HL-60 (cell line): ENCODE data around the gene NT5C3A.

Experiments
- CTCF ChIP-seq: IDR thresholded peaks from one replicate; pipeline ENCODE4 v1.5.1; 2011; ENCODE audit warnings: low read length, control low read depth, inconsistent platforms; ENCODE audit not compliant: insufficient read depth
- POLR2AphosphoS5 ChIP-seq: IDR thresholded peaks from 2 replicates; pipeline ENCODE4 v1.6.1; 2012; ENCODE audit warnings: low read depth
- REST ChIP-seq: IDR thresholded peaks from 2 replicates; pipeline ENCODE4 v1.6.1; 2012; ENCODE audit warnings: low read depth; ENCODE audit not compliant: insufficient replicate concordance

GRCh38 chr7:33012364-33012763 lies 50.2 kb downstream of the NT5C3A start:
- TF ChIP-seq REST, result no peak
- TF ChIP-seq CTCF, result no peak
- no peak for TF ChIP-seq POLR2AphosphoS5
